Mammary epithelial cell (primary cell): Measurements from ENCODE around the gene RNU6-8.

ENCODE experiments used
- CTCF ChIP-seq, 2 donors: IDR thresholded peaks in 1 of 2; conservative IDR thresholded peaks in 1 of 2; 2 replicates each; pipeline ENCODE4 v1.5.1; 2011 to 2012; ENCODE audit warnings: inconsistent platforms in 2 of 2, low read length in 2 of 2, mild to moderate bottlenecking in 2 of 2, control low read depth in 1 of 2, low read depth in 1 of 2; ENCODE audit not compliant: insufficient read depth in 1 of 2; ENCODE audit errors: extremely low read depth in 1 of 2
- EZH2 ChIP-seq: IDR thresholded peaks from 2 replicates; pipeline ENCODE4 v1.6.1; 2012; ENCODE audit warnings: low read length, inconsistent platforms, borderline replicate concordance

GRCh38 chr14:32230695-32231280 is 27.7 kb upstream of the RNU6-8 start:
- no peak for TF ChIP-seq CTCF (conservative IDR thresholded peaks at IDR 0.05 in 1 of 2, IDR thresholded peaks at IDR 0.05 in 1 of 2; ENCODE audit: extremely low read depth in 1 of 2, insufficient read depth in 1 of 2, low read depth in 1 of 2, low read length in 2 of 2)
- TF ChIP-seq EZH2 = no peak
